ENCODE results near the gene ANXA10.

- TF ChIP-seq, protein P1, sequence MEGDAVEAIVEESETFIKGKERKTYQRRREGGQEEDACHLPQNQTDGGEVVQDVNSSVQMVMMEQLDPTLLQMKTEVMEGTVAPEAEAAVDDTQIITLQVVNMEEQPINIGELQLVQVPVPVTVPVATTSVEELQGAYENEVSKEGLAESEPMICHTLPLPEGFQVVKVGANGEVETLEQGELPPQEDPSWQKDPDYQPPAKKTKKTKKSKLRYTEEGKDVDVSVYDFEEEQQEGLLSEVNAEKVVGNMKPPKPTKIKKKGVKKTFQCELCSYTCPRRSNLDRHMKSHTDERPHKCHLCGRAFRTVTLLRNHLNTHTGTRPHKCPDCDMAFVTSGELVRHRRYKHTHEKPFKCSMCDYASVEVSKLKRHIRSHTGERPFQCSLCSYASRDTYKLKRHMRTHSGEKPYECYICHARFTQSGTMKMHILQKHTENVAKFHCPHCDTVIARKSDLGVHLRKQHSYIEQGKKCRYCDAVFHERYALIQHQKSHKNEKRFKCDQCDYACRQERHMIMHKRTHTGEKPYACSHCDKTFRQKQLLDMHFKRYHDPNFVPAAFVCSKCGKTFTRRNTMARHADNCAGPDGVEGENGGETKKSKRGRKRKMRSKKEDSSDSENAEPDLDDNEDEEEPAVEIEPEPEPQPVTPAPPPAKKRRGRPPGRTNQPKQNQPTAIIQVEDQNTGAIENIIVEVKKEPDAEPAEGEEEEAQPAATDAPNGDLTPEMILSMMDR (conservative IDR thresholded peaks at IDR 0.05; ENCODE audit: low read depth, low read length), result no peak
- TF ChIP-seq EZH2phosphoT487 (IDR thresholded peaks at IDR 0.05; ENCODE audit: borderline replicate concordance, low read length) (no peak), EZH2 (IDR thresholded peaks at IDR 0.05; ENCODE audit: low read length, unreplicated experiment) (no peak)
Observed at GRCh38 chr4:168162604-168163003, 70.3 kb downstream of the ANXA10 start.

All from PC-3 (cell line).